ENCODE measurements around the gene APLP2. TPM values are rescaled to one million over a fixed set of nuclear protein-coding genes. Genes with fewer than 3 reads are reported as not detected.
"Not testable (repeated sequence)": the region's sequence is repeated elsewhere in the genome, so short reads cannot be mapped to it uniquely, and the experiment has no call there.

APLP2 gene
- total RNA-seq (2022) (446 and 447 TPM in 2 replicates), Bru-seq, nascent RNA (percentile 88 among the genes with signal in this experiment), BruChase-seq, experiment 1, labeled RNA remaining after a 6-hour chase (percentile 93 among the genes with signal in this experiment), BruChase-seq, experiment 2, labeled RNA remaining after a 2-hour chase (percentile 85 among the genes with signal in this experiment)
- long read RNA-seq, transcript APLP2-201 (18 exons, 3,727 nt) = minor isoform, 16 of 455 reads
- long read RNA-seq, transcript APLP2-210 (16 exons, 2,530 nt) = major isoform, 162 of 455 reads
- long read RNA-seq, transcript APLP2-203 (17 exons, 3,270 nt) = minor isoform, 145 of 455 reads
- long read RNA-seq, partial matches to known transcripts = 30 of 455 reads
- long read RNA-seq, other reads (novel, unspliced or antisense) = 99 of 455 reads

DNA sequence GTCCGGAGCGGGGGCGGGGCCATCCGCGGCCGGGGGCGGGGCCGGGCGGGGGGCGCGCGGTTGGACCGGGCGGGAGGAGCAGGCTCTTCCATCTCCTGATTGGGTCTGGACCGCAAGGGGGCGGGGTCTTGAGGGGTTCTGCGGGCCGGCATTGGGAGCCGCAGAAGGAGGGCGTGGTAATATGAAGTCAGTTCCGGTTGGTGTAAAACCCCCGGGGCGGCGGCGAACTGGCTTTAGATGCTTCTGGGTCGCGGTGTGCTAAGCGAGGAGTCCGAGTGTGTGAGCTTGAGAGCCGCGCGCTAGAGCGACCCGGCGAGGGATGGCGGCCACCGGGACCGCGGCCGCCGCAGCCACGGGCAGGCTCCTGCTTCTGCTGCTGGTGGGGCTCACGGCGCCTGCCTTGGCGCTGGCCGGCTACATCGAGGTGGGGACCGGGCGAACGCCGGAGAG is at the start of gene APLP2:
APLP2 (plus strand) TSS at position 236 of the 450 bp plus-strand sequence; CDS start at position 320, 84 bp downstream.
- CTCF ChIA-PET = no interaction called here
- Mint-ChIP-seq H3K36me3 (ENCODE audit: insufficient read depth, unreplicated experiment) (peaks cover 31% of the 10 kb centered on the region), H3K9me3 (ENCODE audit: low read depth, unreplicated experiment) (no peaks in the 10 kb centered on the region), H3K27me3 (ENCODE audit: unreplicated experiment) (no peaks in the 10 kb centered on the region), H3K4me3 (ENCODE audit: low read depth, unreplicated experiment) (peak within 1 kb of the TSS; percentile 92), H3K27ac (ENCODE audit: unreplicated experiment) (peak within 1 kb of the TSS; percentile 85), H3K4me1 (ENCODE audit: low read depth, unreplicated experiment) (peaks cover 26% of the 10 kb centered on the region)
- TF ChIP-seq, protein P1, sequence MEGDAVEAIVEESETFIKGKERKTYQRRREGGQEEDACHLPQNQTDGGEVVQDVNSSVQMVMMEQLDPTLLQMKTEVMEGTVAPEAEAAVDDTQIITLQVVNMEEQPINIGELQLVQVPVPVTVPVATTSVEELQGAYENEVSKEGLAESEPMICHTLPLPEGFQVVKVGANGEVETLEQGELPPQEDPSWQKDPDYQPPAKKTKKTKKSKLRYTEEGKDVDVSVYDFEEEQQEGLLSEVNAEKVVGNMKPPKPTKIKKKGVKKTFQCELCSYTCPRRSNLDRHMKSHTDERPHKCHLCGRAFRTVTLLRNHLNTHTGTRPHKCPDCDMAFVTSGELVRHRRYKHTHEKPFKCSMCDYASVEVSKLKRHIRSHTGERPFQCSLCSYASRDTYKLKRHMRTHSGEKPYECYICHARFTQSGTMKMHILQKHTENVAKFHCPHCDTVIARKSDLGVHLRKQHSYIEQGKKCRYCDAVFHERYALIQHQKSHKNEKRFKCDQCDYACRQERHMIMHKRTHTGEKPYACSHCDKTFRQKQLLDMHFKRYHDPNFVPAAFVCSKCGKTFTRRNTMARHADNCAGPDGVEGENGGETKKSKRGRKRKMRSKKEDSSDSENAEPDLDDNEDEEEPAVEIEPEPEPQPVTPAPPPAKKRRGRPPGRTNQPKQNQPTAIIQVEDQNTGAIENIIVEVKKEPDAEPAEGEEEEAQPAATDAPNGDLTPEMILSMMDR (IDR thresholded peaks at IDR 0.05; ENCODE audit: unreplicated experiment) = no peak
- no TSS peak for BruUV-seq (replicated peaks)
- intact Hi-C loops (cut with micrococcal nuclease; ENCODE audit: unreplicated experiment) = loop anchor here (1.0 to 5.0 kb wide), 3 partner anchors 53 to 77 kb away; no protein-coding TSS in a partner anchor
- peak; percentile 97 for DNase-seq

DNA sequence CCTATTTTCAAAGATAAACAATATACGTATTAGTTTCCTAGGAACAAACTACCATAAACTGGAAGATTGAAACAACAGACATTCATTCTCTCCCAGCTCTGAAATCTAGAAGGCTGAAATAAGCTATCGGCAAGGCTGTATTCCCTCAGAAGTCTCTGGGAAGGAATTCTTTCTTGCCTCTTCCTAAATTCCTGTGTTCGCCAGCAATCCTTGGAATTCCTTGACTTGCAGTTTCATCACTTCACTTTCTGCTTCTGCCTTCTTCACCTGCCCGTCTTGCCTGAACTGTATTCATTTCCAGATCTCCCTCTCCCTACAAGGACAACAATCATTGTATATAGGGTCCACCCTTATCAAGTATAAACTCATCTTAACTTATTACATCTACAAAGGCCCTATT is 49.4 kb upstream of the APLP2 start:
- H3K27ac Mint-ChIP-seq (ENCODE audit: unreplicated experiment) = no peak overlapping the region
- no peak for DNase-seq
- no peaks in the 10 kb centered on the region for H3K36me3 Mint-ChIP-seq (ENCODE audit: insufficient read depth, unreplicated experiment)
- TF ChIP-seq, protein P1 (IDR thresholded peaks at IDR 0.05; ENCODE audit: unreplicated experiment) = no peak
- no TSS peak for BruUV-seq (replicated peaks)
- H3K4me3 Mint-ChIP-seq (ENCODE audit: low read depth, unreplicated experiment) = no peak overlapping the region
- intact Hi-C loops (cut with micrococcal nuclease; ENCODE audit: unreplicated experiment) = no loop called here
- CTCF ChIA-PET = no interaction called here
- H3K9me3 Mint-ChIP-seq (ENCODE audit: low read depth, unreplicated experiment) = peaks cover 3% of the 10 kb centered on the region
- peaks cover 22% of the 10 kb centered on the region for H3K4me1 Mint-ChIP-seq (ENCODE audit: low read depth, unreplicated experiment)
- no peaks in the 10 kb centered on the region for H3K27me3 Mint-ChIP-seq (ENCODE audit: unreplicated experiment)

DNA sequence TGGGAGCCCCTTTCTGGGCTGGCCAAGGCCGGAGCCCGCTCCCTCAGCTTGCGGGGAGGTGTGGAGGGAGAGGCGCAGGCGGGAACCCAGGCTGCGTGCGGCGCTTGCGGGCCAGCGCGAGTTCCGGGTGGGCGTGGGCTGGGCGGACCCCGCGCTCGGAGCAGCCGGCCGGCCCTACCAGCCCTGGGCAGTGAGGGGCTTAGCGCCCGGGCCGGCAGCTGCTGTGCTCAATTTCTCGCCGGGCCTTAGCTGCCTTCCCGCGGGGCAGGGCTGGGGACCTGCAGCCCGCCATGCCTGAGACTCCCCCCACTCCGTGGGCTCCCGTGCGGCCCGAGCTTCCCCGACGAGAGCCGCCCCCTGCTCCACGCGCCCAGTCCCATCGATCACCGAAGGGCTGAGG is 48.1 kb upstream of the APLP2 start:
- CTCF ChIA-PET; H3K27me3 Mint-ChIP-seq (ENCODE audit: unreplicated experiment); BruUV-seq (replicated peaks); H3K9me3 Mint-ChIP-seq (ENCODE audit: low read depth, unreplicated experiment); H3K27ac Mint-ChIP-seq (ENCODE audit: unreplicated experiment); H3K36me3 Mint-ChIP-seq (ENCODE audit: insufficient read depth, unreplicated experiment); H3K4me3 Mint-ChIP-seq (ENCODE audit: low read depth, unreplicated experiment); intact Hi-C loops (cut with micrococcal nuclease; ENCODE audit: unreplicated experiment); DNase-seq: not testable (repeated sequence)
- peaks cover 22% of the 10 kb centered on the region for H3K4me1 Mint-ChIP-seq (ENCODE audit: low read depth, unreplicated experiment)

DNA sequence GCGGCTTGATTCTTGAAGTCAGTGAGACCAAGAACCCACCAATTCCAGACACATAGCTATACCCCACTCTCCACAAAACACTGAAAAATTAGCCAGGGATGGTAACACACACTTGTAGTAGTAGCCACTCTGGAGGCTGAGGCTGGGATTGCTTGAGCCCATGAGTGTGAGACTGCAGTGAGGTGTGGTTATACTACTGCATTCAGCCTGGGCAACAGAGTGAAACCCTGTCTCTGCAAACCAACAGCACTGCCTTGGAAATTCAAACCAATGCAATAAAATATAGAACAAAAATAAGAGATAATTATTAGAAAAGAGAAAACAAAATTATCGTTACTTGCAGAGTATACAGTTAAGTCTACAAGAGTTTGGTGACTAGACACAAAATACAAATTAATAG is 46.9 kb upstream of the APLP2 start:
- peak overlapping the region; percentile 57 for H3K27ac Mint-ChIP-seq (ENCODE audit: unreplicated experiment)

More for the DNA sequence above, 46.9 kb upstream of the APLP2 start:
- Mint-ChIP-seq H3K36me3 (ENCODE audit: insufficient read depth, unreplicated experiment) (no peaks in the 10 kb centered on the region), H3K4me1 (ENCODE audit: low read depth, unreplicated experiment) (peaks cover 22% of the 10 kb centered on the region), H3K4me3 (ENCODE audit: low read depth, unreplicated experiment) (no peak overlapping the region), H3K9me3 (ENCODE audit: low read depth, unreplicated experiment) (no peaks in the 10 kb centered on the region), H3K27me3 (ENCODE audit: unreplicated experiment) (no peaks in the 10 kb centered on the region)
- CTCF ChIA-PET = no interaction called here
- TF ChIP-seq, protein P1 (IDR thresholded peaks at IDR 0.05; ENCODE audit: unreplicated experiment) = no peak
- intact Hi-C loops (cut with micrococcal nuclease; ENCODE audit: unreplicated experiment) = no loop called here
- BruUV-seq (replicated peaks) = no TSS peak
- no peak for DNase-seq

All from Calu3 (cell line).